ENCODE results near the gene EYA4. TPM values are rescaled to one million over a fixed set of nuclear protein-coding genes. Genes with fewer than 3 reads are reported as not detected.

EYA4 gene
- total and polyA plus RNA-seq, 10 donors, result 0.03 to 2.6 (median 1.3) TPM

- no peaks in the 10 kb centered on the region for H3K36me3 ChIP-seq
- H3K9me3 ChIP-seq, result peaks cover 0 to 4% (median 0%) of the 10 kb centered on the region in 8 donors
- no peaks in the 10 kb centered on the region for H3K27me3 ChIP-seq (replicated peaks in 1 of 7)
- H3K4me1 ChIP-seq, result no peaks in the 10 kb centered on the region
- no peak overlapping the region for H3K27ac ChIP-seq
- H3K4me3 ChIP-seq, result no peak overlapping the region
- DNase-seq, result no peak
- 88 to 100% (median 90%) methylated on average over 2 of the region's 2 CpGs for WGBS, 5 donors
- TF ChIP-seq POLR2AphosphoS5 (IDR thresholded peaks at IDR 0.05) (no peak), CTCF (IDR thresholded peaks at IDR 0.05 in 8 of 11, conservative IDR thresholded peaks at IDR 0.05 in 3 of 11) (no peak), POLR2A (IDR thresholded peaks at IDR 0.05) (no peak)
- intact Hi-C loops (cut with DNase I; ENCODE audit: low total_unique reads), result no loop called here
Observed at GRCh38 chr6:133487174-133487573, 246.0 kb downstream of the EYA4 start.

DNA sequence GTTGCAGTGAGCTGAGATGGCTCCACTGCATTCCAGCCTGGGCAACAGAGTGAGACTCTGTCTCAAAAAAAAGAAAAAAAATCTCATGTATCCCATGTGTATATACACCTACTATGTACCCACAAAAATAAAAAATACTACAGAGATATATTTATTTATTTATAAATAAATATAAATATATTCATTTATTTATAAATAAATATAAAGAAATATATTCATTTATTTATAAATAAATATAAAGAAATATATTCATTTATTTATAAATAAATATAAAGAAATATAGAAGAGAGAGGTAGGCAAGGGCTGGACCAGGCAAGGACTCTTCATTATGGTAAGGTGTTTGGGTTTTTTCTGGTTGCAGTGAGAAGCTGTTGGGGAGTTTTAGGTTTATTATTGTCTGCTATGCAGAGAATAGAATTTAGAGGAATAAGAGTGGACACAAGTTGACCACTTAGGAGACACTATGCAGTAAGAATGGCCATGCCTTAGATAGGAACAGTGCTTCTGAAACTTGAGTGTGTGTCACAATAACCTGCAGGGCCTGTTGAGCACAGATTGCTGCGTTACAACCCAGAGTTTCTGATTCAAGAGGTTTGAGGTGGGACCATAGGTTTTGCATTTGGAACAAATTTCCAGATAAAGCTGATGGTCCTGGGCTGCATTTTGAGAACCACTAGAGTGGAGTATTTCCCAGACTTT, 254.2 kb downstream of the EYA4 start:
- no peak for TF ChIP-seq POLR2AphosphoS5 (IDR thresholded peaks at IDR 0.05)
- no peak for TF ChIP-seq POLR2A (IDR thresholded peaks at IDR 0.05)
- no peak for TF ChIP-seq CTCF (IDR thresholded peaks at IDR 0.05 in 8 of 11, conservative IDR thresholded peaks at IDR 0.05 in 3 of 11)
- 80 to 92% (median 91%) methylated on average over 1 of the region's 1 CpG for WGBS, 5 donors
- no peak for DNase-seq
- H3K27me3 ChIP-seq (replicated peaks in 1 of 7), result peaks cover 0 to 3% (median 0%) of the 10 kb centered on the region in 7 donors
- no peak overlapping the region for H3K27ac ChIP-seq
- intact Hi-C loops (cut with DNase I; ENCODE audit: low total_unique reads), result no loop called here
- peaks cover 0 to 10% (median 0%) of the 10 kb centered on the region in 8 donors for H3K9me3 ChIP-seq
- H3K36me3 ChIP-seq, result no peaks in the 10 kb centered on the region
- no peak overlapping the region for H3K4me3 ChIP-seq
- H3K4me1 ChIP-seq, result no peaks in the 10 kb centered on the region

DNA sequence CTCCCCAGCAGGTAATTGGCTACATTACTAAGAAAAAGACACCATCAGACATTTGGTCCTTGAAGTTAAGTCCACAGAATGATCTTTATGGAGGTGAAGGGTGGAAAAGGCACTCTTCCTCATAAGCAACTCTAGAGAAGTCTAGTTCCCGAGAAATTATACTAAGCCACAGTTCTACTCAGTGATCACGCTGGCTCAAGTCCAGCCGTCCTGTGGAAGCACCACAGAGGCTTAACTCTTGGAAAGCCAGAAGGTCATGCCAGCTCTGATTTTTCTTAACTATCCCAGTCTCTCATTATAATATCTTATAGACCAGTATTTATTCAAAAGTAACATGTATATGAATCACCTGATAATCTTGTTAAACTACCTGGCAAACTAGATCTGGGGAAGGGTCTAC, 258.5 kb downstream of the EYA4 start:
- intact Hi-C loops (cut with DNase I; ENCODE audit: low total_unique reads), result no loop called here
- Histone ChIP-seq H3K36me3 (no peaks in the 10 kb centered on the region), H3K4me3 (no peak overlapping the region), H3K4me1 (no peaks in the 10 kb centered on the region), H3K27me3 (replicated peaks in 1 of 7) (peaks cover 0 to 3% (median 0%) of the 10 kb centered on the region in 7 donors), H3K27ac (no peak overlapping the region), H3K9me3 (no peaks in the 10 kb centered on the region)
- TF ChIP-seq POLR2AphosphoS5 (IDR thresholded peaks at IDR 0.05) (no peak), CTCF (IDR thresholded peaks at IDR 0.05 in 8 of 11, conservative IDR thresholded peaks at IDR 0.05 in 3 of 11) (no peak), POLR2A (IDR thresholded peaks at IDR 0.05) (no peak)
- WGBS, 5 donors, result 63 to 84% (median 76%) methylated on average over 3 of the region's 3 CpGs
- DNase-seq, result no peak

DNA sequence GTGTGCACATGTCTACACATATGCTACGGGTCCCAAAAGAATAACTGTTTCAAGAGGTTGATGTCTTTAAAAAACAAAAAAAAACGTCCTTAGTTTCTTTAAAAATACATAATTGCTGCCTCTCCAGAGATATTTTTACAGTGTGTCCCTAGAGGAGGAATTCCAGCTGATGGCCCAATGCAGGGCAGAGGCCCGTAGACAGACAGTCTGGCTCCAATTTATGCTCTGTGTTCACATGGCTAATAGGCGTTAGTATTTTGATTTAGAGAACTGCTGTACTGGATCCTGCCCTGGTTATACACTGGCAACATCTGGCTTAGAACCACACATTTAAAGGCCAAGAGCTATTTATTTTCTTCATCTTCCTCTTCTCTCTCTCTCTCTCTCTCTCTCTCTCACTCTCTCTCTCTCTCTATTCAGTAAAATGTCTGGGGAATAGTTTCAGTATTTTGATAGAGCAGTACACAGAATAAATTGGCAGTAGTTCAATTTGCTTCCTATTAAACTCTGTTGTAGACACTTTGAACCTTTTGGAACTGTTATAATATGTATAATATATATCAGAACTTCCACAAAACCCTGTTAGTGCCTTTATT, 260.6 kb downstream of the EYA4 start:
- Histone ChIP-seq H3K4me1 (no peaks in the 10 kb centered on the region), H3K36me3 (no peaks in the 10 kb centered on the region), H3K27me3 (replicated peaks in 1 of 7) (peaks cover 0 to 3% (median 0%) of the 10 kb centered on the region in 7 donors), H3K9me3 (no peaks in the 10 kb centered on the region), H3K27ac (no peak overlapping the region), H3K4me3 (no peak overlapping the region)
- no peak for DNase-seq
- WGBS, 5 donors, result 58 to 70% (median 69%) methylated on average over 4 of the region's 4 CpGs
- intact Hi-C loops (cut with DNase I; ENCODE audit: low total_unique reads), result no loop called here
- no peak for TF ChIP-seq POLR2AphosphoS5 (IDR thresholded peaks at IDR 0.05)
- TF ChIP-seq POLR2A (IDR thresholded peaks at IDR 0.05), result no peak
- TF ChIP-seq CTCF (IDR thresholded peaks at IDR 0.05 in 8 of 11, conservative IDR thresholded peaks at IDR 0.05 in 3 of 11), result no peak
